Liver (tissue), 9 donors: ENCODE data around the gene NAV2. TPM values are rescaled to one million over a fixed set of nuclear protein-coding genes. Genes with fewer than 3 reads are reported as not detected.

Experiments used
- DNase-seq: peaks from one replicate; pipeline ENCODE4 v3.0.0-alpha.2; 2017; ENCODE audit warnings: low spot score
- H3K27ac ChIP-seq, 2 donors: one replicate each; pipeline ENCODE4 v1.7.0; 2013; ENCODE audit warnings: inconsistent platforms in 2 of 2, low read length in 2 of 2, control low read depth in 1 of 2, low read depth in 1 of 2, mild to moderate bottlenecking in 1 of 2
- H3K27me3 ChIP-seq, 4 donors: one replicate each; pipeline versions ENCODE4 v1.6.1 to v1.7.0; 2013; ENCODE audit warnings: low read length in 3 of 4, inconsistent platforms in 1 of 4, mild to moderate bottlenecking in 1 of 4, moderate library complexity in 1 of 4; ENCODE audit not compliant: control insufficient read depth in 4 of 4, insufficient read depth in 4 of 4
- H3K36me3 ChIP-seq, 4 donors: one replicate each; pipeline versions ENCODE4 v1.6.1 to v1.7.0; 2013; ENCODE audit warnings: low read length in 3 of 4, mild to moderate bottlenecking in 3 of 4, low read depth in 1 of 4, moderate library complexity in 1 of 4; ENCODE audit not compliant: control insufficient read depth in 4 of 4, insufficient read depth in 3 of 4
- H3K4me1 ChIP-seq, 4 donors: one replicate each; pipeline versions ENCODE4 v1.6.1 to v1.7.0; 2013; ENCODE audit warnings: low read length in 3 of 4, mild to moderate bottlenecking in 3 of 4, moderate library complexity in 1 of 4; ENCODE audit not compliant: control insufficient read depth in 4 of 4, insufficient read depth in 4 of 4
- H3K4me3 ChIP-seq, 3 donors: one replicate each; pipeline versions ENCODE4 v1.6.1 to v1.7.0; 2013; ENCODE audit warnings: low read length in 3 of 3, control low read depth in 1 of 3, low read depth in 1 of 3, mild to moderate bottlenecking in 1 of 3
- H3K9ac ChIP-seq, 2 donors: one replicate each; pipeline ENCODE4 v1.7.0; 2013; ENCODE audit warnings: low read length in 2 of 2, mild to moderate bottlenecking in 2 of 2, moderate library complexity in 2 of 2, control low read depth in 1 of 2, low read depth in 1 of 2
- H3K9me3 ChIP-seq, 4 donors: one replicate each; pipeline versions ENCODE4 v1.6.1 to v1.7.0; 2013; ENCODE audit warnings: low read length in 3 of 4; ENCODE audit not compliant: control insufficient read depth in 4 of 4
- CTCF ChIP-seq: fragments of 150-350 bp; IDR thresholded peaks from 2 replicates; pipeline ENCODE4 v1.5.1; 2017; ENCODE audit warnings: improper control_type of control experiment, low read depth, low read length; ENCODE audit not compliant: missing input control
- FOXA2 ChIP-seq: IDR thresholded peaks from 2 replicates; pipeline ENCODE4 v1.6.1; 2016; ENCODE audit warnings: antibody characterized with exemption
- GABPA ChIP-seq, 2 donors: IDR thresholded peaks in 1 of 2; conservative IDR thresholded peaks in 1 of 2; 2 replicates each; pipeline ENCODE4 v1.6.1; 2016; ENCODE audit warnings: antibody characterized with exemption in 2 of 2, mild to moderate bottlenecking in 1 of 2, moderate library complexity in 1 of 2
- HNF4A ChIP-seq, 2 donors: conservative IDR thresholded peaks; 2 replicates each; pipeline ENCODE4 v1.6.1; 2016; ENCODE audit warnings: antibody characterized with exemption in 2 of 2, mild to moderate bottlenecking in 2 of 2
- JUND ChIP-seq, 2 donors: IDR thresholded peaks; 2 replicates each; pipeline ENCODE4 v1.6.1; 2016; ENCODE audit warnings: antibody characterized with exemption in 2 of 2
- MAX ChIP-seq: IDR thresholded peaks from 2 replicates; pipeline ENCODE4 v1.6.1; 2016; ENCODE audit warnings: antibody characterized with exemption
- NR2F2 ChIP-seq: IDR thresholded peaks from 2 replicates; pipeline ENCODE4 v1.6.1; 2016; ENCODE audit warnings: antibody characterized with exemption
- RXRA ChIP-seq, 2 donors: IDR thresholded peaks; 2 replicates each; pipeline ENCODE4 v1.6.1; 2017 to 2018; ENCODE audit warnings: antibody characterized with exemption in 2 of 2, mild to moderate bottlenecking in 1 of 2
- SP1 ChIP-seq: IDR thresholded peaks from 2 replicates; pipeline ENCODE4 v1.6.1; 2018; ENCODE audit warnings: antibody characterized with exemption, mild to moderate bottlenecking
- TAF1 ChIP-seq: conservative IDR thresholded peaks from 2 replicates; pipeline ENCODE4 v1.6.1; 2016; ENCODE audit warnings: antibody characterized with exemption, mild to moderate bottlenecking
- YY1 ChIP-seq: IDR thresholded peaks from 2 replicates; pipeline ENCODE4 v1.6.1; 2016; ENCODE audit warnings: antibody characterized with exemption, mild to moderate bottlenecking
- ZBTB33 ChIP-seq: IDR thresholded peaks from 2 replicates; pipeline ENCODE4 v1.6.1; 2016; ENCODE audit warnings: antibody characterized with exemption
- WGBS: extraction: QIAGEN DNeasy Blood & Tissue Kit; methylation state at CpG from one replicate; pipeline ENCODE4 v1.1.7; 2013; 5-methylcytosine and 5-hydroxymethylcytosine counted together
- polyA plus RNA-seq, 2 donors: library from polyadenylated mRNA; stranded (reverse) in 1 of 2; unstranded in 1 of 2; fragments of 200-250 nt in 1 of 2; fragments of >200 nt in 1 of 2; fragmentation: Nextera tagmentation in 1 of 2; extraction: Ambion mirVana in 1 of 2; gene quantifications; one replicate each; pipeline versions ENCODE4 v1.2.1 to v1.2.3, GENCODE V29; 2013 to 2015
- total RNA-seq, 2 donors: library from RNA; depleted of rRNA; stranded (reverse); fragments of >200 nt; gene quantifications; one replicate each; pipeline ENCODE4 v1.2.3, GENCODE V29; 2014
- donor health status: healthy.
- donor health status: healthy.
- donor health status: healthy.
- donor health status: healthy.
- donor health status: healthy.

Gene NAV2
- total and polyA plus RNA-seq, 4 donors = 6.3 to 20.5 (median 11.6) TPM

DNA sequence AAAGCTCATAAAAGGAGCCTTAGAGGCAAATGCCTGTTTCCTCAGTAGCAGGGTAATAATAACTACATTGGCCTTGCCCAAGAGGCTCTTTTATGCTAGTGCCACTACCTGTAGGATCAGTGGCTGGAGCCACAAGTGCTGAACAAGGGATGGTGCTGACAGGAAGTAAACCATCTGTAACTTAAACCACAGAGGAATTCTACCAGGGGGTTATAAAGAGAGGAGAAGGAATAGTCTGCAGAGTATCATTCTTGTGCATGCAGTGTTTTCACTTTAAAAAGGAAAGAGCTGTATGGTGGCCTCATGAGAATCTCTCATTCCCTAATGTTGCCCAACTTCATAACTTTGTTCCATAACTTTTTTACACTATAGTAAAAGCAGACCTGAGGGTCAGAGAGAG lies 279.5 kb downstream of the NAV2 start:
- Histone ChIP-seq H3K9me3 (peaks cover 0 to 5% (median 0%) of the 10 kb centered on the region in 4 donors), H3K36me3 (peaks cover 0 to 3% (median 0%) of the 10 kb centered on the region in 4 donors), H3K4me1 (no peaks in the 10 kb centered on the region), H3K27ac (no peak overlapping the region), H3K4me3 (no peak overlapping the region), H3K27me3 (no peaks in the 10 kb centered on the region), H3K9ac (no peak overlapping the region)
- DNase-seq = no peak
- TF ChIP-seq YY1 = no peak
- no peak for TF ChIP-seq CTCF
- no peak for TF ChIP-seq NR2F2
- no peak for TF ChIP-seq HNF4A (conservative IDR thresholded peaks at IDR 0.05)
- no peak for TF ChIP-seq RXRA (IDR thresholded peaks at IDR 0.05)
- TF ChIP-seq GABPA (IDR thresholded peaks at IDR 0.05 in 1 of 2, conservative IDR thresholded peaks at IDR 0.05 in 1 of 2) = no peak
- no peak for TF ChIP-seq MAX
- no peak for TF ChIP-seq FOXA2

DNA sequence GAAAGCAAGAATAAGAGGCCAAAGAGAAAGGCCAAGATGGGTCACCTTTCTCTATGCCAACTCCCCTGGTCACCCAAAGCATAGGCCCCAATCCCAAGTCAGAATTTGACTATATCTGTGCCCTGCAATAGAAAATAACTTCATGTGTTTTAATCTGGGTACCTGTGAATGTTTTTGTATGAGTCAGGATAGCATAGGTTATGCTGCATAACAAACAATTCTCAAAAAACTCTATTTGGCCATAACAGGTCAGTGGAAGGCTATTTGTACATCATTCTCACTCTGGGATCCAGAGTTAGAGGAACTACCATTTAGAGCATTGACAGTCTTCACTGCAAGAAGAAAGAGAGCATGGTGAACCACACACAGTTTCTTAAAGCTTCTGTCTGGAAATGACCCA lies 280.4 kb downstream of the NAV2 start:
- Histone ChIP-seq H3K36me3 (peaks cover 0 to 3% (median 0%) of the 10 kb centered on the region in 4 donors), H3K9ac (no peak overlapping the region), H3K9me3 (peaks cover 0 to 5% (median 0%) of the 10 kb centered on the region in 4 donors), H3K27ac (no peak overlapping the region), H3K4me3 (no peak overlapping the region), H3K4me1 (no peaks in the 10 kb centered on the region), H3K27me3 (no peaks in the 10 kb centered on the region)
- TF ChIP-seq NR2F2 (no peak), HNF4A (conservative IDR thresholded peaks at IDR 0.05) (no peak), FOXA2 (no peak), JUND (IDR thresholded peaks at IDR 0.05) (no peak), ZBTB33 (no peak)
- DNase-seq = no peak

DNA sequence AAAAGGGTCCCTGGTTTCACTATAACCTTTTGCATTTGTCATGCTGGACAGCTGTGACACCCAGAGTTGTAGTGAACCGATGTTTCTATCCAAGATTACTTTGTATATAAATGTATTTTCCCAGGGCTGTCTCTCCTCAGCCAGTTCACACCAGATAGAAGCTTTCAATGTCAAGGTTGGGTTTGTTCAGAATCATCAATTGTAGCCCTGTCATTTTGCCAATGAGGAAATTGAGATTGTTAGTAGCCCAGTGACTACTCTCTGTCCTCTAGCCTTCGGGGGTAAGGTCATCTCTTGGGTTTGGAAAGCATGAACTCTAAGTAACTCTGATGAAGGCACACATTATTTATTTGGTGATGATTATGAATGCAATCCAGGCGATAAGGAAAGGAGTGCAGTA lies 282.0 kb downstream of the NAV2 start:
- H3K9ac ChIP-seq = no peak overlapping the region
- peaks cover 0 to 3% (median 0%) of the 10 kb centered on the region in 4 donors for H3K36me3 ChIP-seq
- TF ChIP-seq HNF4A (conservative IDR thresholded peaks at IDR 0.05) (no peak), TAF1 (no peak), SP1 (no peak), NR2F2 (no peak), MAX (no peak), RXRA (IDR thresholded peaks at IDR 0.05) (no peak), CTCF (no peak)
- 83% methylated on average over 3 of the region's 3 CpGs for WGBS
- peaks cover 0 to 5% (median 0%) of the 10 kb centered on the region in 4 donors for H3K9me3 ChIP-seq
- no peak overlapping the region for H3K27ac ChIP-seq
- no peak for DNase-seq
- H3K4me1 ChIP-seq = peaks cover 0 to under 1% (median 0%) of the 10 kb centered on the region in 4 donors
- H3K4me3 ChIP-seq = no peak overlapping the region
- no peaks in the 10 kb centered on the region for H3K27me3 ChIP-seq
